Left colon (tissue), 2 donors: ENCODE measurements around the gene RNPEPL1. TPM values are rescaled to one million over a fixed set of nuclear protein-coding genes. Genes with fewer than 3 reads are reported as not detected.
"Not testable (repeated sequence)": the region's sequence is repeated elsewhere in the genome, so short reads cannot be mapped to it uniquely, and the experiment has no call there.

ENCODE experiments used
- ATAC-seq: fragments of 200-7000 bp; cut with Tn5 transposase; one replicate; pipeline ENCODE4 v1.9.1; 2020; ENCODE audit warnings: mild to moderate bottlenecking, moderate library complexity
- DNase-seq, 2 donors: peaks; one replicate each; pipeline ENCODE4 v3.0.0-alpha.2; 2020
- intact Hi-C, 2 donors: fragments of 100-400 bp; cut with DNase I in 1 of 2; cut with micrococcal nuclease in 1 of 2; formaldehyde crosslinking; loops; one replicate each; pipeline versions ENCODE4 v1.11.2 to v1.14.0; 2022; cut with DNase I, micrococcal nuclease
- total RNA-seq, 2 donors: library from RNA; stranded (reverse); fragmentation: NEBNext Ultra II Directional; extraction: Animal tissue kit (Norgen Biotek cat#: 25700); gene quantifications; one replicate each; pipeline ENCODE4 v1.2.1, GENCODE V29; 2021
- donor health status: DM: no; HTN: no; CAD: no.
- donor health status: DM: yes; HTN: yes; CAD: no.

Gene RNPEPL1
- total RNA-seq, 2 donors from 2014 or later, result 91.4 to 107 TPM

DNA sequence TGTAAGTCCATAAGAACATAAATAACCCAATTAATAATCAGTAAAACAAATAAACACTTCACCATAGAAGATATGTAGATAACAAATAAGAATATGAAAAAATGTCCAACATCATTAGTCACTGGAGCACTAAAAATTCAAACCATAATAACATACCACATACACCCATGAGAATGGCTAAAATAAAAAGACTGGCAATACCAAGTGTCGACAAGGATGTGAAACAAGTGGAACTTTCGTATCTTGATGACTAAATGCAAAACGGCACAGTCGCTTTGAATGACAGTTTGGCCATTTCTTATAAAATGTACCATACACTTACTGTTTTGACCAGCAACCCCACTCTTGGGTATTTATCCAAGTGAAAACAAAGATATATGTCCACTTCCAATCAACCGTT lies 37.2 kb upstream of the RNPEPL1 start:
- intact Hi-C loops, result no loop called here
- no peak for DNase-seq
- ATAC-seq, result no peak

DNA sequence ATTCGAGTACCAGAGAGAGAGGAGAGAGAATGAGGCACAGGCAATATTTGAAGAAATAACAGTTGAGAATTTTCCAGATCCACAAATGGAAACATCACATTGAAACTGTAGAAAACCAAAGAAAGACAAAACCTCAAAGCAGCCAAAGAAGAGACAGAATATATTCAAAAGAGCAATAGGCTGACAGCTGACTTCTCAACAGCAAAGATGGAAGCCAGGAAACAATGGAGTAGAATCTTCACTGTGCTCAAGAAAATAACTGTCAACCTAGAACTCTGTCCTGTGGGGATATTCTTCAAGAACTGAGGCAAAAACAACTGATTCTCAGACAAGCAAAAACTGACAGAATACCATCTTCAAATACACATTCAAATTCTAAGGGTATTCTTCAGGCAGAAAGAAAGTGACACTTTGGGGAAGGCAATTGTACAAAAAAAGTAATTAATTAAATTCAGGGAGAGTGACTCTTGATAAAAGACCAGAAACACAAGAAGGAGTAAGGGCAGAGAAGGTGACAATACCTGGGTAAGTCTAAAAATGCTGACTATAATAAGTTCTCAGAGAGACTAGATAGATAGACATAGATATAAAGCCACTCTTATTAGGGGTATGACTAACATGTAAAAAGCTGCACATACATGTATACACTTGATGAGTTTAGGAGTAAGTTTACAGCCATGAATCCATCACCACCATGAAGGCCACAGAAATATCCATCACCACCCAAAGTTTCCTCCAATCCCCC lies 36.1 kb upstream of the RNPEPL1 start:
- intact Hi-C loops, result no loop called here
- ATAC-seq (no peak), DNase-seq (no peak)

DNA sequence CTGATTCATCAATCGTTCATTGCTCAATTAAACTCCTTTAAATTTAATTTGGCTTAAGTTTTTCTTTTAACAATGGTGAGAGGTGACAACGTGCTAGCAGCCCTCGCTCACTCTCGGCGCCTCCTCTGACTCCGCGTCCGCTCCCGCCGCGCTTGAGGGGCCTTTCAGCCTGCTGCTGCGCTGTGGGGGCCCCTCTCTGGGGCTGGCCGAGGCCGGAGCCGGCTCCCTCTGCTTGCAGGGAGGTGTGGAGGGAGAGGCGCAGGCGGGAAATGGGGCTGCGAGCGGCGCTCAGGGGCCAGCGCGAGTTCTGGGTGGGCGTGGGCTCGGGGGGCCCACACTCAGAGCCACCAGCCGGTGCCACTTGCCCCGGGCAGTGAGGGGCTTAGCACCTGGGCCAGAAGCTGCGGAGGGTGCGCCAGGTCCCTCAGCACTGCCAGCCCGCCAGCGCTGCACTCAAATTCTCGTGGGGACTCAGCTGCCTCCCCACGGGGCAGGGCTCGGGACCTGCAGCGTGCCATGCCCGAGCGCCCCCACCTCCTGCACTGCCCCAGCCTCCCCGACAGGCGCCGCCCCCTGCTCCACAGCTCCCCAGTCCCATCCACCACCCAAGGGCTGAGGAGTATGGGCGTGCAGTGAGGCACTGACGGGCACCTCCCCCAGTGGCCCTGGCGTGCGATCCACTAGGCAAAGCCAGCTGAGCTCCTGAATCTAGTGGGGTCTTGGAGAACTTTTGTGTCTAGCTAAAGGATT lies 30.1 kb upstream of the RNPEPL1 start:
- intact Hi-C loops, result no loop called here
- DNase-seq (no peak), ATAC-seq (no peak)

DNA sequence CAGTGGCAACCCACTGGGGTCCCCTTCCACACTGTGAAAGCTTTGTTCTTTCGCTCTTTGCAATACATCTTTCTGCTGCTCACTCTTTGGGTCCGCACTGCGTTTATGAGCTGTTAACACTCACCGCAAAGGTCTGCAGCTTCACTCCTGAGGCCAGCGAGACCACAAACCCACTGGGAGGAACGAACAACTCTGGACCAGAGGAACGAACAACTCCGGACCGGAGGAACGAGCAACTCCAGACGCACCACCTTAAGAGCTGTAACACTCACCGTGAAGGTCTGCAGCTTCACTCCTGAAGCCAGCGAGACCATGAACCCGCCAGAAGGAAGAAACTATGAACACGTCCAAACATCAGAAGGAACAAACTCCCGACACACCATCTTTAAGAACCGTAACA lies 29.2 kb upstream of the RNPEPL1 start:
- DNase-seq, ATAC-seq, intact Hi-C loops: not testable (repeated sequence)

DNA sequence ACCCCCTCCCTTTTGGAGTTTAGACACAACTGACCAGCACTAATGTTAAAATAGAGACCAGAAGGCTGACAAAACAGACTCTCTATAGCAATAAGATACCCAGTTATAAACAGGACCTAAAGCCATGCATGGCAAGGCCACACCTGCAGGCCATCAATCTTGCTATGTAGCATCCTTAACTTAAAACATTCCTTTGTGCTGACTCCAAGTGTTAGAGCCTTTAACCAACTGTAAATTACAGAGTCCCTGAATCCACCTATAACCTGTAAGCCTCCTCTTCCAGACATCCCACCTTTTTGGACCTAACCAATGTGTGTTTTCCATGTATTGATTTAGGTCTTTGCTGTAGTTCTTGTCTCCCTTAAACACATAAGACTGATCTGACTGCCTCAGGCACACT lies 28.4 kb upstream of the RNPEPL1 start:
- intact Hi-C loops, result no loop called here
- ATAC-seq, result no peak
- no peak for DNase-seq

DNA sequence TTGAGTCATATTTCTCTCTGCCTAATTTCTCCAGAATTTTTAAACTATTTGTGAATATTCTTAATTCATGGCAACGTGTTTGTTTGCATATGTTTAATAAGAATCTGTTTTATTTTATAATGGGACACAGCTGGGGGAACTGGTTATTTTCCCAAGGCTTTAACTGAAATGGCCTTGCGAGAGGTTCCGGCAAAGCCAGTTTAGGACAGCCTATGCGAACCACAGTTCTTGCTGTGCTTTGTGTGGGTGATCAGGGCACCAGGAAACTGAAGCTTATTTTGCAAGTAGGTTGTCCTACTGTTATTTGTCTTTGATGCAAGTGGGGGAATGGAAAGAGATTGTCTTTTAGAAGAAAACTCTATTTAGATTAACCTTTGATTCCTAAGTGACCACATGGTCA lies 17.0 kb upstream of the RNPEPL1 start:
- intact Hi-C loops, result no loop called here
- ATAC-seq (no peak), DNase-seq (no peak)

DNA sequence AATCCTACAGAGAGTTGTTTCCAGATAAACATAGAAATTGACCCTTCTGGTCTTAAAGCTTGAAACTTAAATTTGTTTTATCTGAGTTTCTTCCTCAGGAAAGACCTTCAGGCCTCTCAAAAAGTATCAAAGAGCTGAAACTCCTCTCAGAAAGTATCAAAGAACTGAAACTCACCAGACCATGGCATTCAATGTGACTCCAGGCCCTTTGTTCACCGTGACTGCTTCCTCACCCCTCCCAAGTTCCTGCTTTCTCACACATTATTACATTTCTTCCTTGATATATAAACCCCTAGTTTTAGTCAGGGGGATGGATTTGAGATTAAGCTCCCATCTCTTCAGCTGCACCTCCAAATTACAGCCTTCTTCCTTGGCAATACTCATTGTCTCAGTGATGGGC lies 16.5 kb upstream of the RNPEPL1 start:
- intact Hi-C loops, result no loop called here
- ATAC-seq, result no peak
- DNase-seq, result no peak

DNA sequence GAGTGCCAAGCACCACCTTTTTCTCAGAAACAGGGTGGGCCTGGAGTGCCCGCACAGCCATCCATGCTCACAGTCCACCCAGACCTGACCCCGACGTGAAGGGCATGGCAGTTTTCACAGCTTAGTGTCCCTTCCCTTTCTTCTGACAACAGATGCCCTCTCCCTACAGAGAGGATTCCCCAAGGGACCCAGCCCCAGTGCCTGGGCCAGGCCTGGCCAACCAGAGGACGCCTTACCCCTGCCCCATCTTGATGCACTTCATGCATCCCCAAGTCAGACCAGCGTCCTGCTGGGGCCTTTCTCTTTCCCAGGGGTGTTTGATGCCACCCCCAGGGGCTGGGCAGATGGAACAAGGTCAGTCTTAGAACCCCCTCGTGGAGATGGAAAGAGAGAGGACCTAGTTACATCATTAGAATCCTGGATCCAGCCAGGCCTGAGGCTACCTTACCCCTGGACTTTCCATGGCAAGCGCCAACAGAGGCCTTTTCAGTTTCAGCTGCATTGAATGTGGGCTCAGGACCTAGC lies 14.3 kb upstream of the RNPEPL1 start:
- DNase-seq, result no peak
- intact Hi-C loops, result no loop called here
- no peak for ATAC-seq

DNA sequence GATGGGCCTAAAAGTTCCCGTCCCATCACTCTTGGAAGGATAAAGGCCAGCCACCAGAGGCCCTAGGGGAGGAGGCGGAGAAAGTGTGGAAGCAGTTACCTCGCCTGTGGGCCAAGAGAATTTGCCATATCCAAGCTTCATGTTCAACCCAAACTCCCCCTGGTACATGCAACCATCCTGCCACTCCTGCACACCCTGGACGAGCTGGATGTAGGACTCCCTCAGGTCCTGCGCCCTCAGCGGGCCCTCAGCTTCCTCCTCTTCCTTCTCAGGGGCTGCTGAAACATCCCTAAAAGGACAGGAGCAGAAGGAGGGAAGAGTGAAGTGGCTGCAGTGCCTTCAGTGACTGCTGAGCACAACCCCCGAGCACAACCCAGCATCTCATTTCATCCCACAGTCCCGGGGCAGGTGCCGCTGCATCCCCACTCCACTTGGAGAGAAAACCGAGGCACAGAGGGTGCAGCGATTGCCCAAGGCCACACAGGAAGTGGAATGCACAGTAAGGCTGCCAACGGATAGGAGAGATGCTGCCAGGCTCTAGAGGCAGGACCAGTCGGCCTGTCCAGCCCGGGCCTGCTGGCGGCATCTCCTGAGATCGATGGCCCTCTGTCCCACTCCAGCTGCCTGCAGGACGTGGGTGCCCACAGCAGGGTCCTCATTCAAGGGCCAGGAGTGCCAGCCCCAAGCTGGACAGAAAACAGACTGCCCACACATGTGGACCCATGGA lies 13.4 kb upstream of the RNPEPL1 start:
- intact Hi-C loops, result no loop called here
- DNase-seq (no peak), ATAC-seq (no peak)

DNA sequence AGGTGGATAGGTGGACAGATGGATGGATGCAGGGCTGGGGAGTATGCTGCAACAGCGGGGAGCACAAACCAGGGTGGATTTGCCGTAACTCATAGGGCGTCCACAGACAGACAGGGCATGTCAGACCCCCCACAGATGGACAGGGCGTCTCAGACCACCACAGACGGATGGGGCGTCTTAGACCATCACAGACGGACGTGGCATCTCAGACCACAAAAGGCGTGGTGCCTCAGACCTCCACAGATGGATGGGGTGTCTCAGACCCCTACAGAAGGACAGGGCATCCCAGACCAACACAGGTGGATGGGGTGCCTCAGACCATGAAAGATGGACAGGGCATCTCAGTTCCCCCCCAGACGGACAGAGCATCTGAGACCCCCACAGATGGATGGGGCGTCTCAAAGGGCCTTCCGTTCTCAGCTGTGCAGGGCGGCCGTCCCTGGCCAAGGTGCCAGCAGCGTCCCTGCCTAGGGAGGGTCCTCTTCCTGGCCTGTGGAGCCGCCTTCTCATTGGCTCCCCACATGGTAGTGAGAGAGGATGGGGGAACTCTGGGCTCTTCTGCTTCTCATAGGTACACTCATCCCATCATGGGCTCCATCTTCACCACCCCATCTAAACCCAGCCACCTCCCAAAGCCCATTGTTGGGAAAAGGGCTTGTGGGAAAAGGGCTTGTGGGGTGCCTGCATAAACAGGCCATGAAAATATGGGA lies 12.6 kb upstream of the RNPEPL1 start:
- intact Hi-C loops, result no loop called here
- no peak for DNase-seq
- ATAC-seq, result no peak

DNA sequence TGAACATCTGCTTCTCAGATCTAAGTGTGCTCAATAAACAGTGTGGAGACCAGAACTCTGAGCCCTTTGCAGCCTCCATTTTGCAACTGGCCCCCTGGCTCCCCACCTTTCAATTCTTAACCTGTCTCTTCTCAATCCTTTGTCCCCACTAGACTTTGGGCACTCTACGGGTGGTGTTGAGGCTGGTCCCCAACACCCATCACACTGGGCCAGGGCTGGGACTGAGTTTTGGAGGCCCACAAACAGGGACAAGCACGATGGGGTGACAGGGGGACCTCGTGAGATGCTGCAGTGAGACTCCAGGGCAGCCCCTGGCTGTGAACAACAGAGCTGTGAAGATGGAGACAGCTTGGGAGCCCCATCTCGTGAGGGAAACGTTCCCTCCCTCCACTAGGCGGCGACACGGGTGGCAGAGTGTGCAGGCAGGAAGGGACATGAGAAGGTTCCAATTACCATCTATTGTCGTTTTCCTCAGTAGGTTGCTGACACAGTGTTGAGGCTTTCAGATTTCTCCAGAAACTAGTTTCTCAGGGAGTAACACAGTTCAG lies 11.7 kb upstream of the RNPEPL1 start:
- DNase-seq, result peak in 1 of 2 donors; percentile 50
- no peak for ATAC-seq

DNA sequence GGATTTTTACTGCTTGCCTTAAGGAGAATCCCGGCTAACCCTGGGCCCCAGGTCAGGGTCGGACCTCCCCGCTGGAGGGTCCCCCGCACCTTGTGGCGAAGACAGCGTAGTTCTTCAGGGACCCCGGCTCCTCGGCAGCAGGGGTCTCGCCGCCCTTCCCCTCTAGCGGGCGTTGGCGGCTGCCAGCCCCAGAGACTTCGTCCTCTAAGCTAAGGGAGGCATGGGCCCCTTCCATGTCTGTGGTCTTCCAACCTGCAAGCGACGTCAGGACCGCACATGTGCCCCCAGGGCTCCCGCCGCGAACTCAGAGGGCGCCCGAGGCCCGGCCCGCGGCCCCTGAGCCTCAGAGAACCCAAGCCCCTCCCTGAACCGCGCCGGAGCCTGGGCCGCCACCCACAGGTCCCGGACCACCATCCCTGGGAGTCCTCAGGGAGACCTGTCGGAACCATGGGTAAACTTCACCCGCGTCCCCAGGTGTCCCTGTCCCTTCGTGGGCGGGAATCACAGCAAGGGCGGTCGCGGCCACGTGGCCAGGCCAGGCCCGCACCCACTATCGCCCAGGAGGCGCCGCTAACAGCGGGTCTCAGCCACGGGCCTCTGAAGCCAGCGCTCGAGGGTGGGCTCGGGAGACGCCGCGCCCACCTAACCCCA lies 11.1 kb upstream of the RNPEPL1 start:
- peak in 1 of 2 donors; percentile 27 for DNase-seq
- intact Hi-C loops, result no loop called here
- no peak for ATAC-seq

More for the DNA sequence above, 11.7 kb upstream of the RNPEPL1 start:
- intact Hi-C loops, result no loop called here

DNA sequence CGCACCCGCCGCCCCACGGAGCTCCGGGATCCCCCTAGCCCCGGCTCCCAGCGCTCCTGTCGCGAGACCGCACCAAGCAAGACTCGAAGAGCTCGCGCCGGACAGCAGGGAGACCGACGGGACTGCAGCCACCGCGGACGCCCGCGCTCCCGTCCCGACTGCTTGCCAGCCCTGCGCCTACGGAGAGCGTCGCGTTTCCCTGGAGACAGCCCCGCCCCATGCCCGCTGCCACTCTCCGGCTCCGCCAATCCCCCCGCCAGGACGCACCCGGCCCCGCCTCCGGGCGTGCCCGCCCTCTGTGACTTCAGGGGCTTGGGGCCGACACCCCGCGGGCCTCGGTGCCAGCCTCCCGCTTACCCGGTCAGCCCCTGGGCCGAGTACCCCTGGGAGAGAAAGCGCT lies 10.5 kb upstream of the RNPEPL1 start, which contains the start of gene ANKMY1:
Gene ANKMY1, minus strand, starts transcription at position 181 of the 400 bp plus-strand sequence. CDS start 653 bp downstream, outside the sequence.
- intact Hi-C loops, result no loop called here
- peak; percentile 34 for ATAC-seq
- DNase-seq, result peak; percentile 70 to 81

DNA sequence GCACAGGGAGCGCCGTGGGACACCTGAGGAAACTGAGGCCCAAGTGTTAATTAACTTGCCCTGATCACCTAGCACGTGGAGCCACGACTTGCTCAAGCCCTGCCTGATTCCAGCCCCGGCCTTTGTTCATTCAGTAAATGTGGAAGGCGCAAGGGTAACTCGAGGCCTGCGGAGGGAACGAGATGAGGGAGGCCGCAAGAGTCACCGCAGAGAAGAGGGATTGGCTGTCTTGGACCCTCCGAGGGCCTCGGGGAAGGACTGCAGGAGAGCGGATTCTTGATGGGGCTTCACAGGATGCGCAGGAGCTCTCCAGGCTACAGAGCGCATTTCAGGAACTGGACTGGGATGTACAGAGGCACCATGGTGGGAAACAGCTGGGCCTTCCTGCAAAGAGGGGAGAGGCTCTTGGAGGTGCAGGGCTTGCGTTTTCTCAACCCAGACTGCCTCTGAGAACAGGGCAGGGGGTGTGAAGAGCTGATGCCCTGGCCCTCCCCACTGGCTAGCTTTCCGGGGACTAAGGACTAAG lies 10.0 kb upstream of the RNPEPL1 start:
- DNase-seq, result peak in 1 of 2 donors; percentile 19
- no peak for ATAC-seq
- intact Hi-C loops, result no loop called here

DNA sequence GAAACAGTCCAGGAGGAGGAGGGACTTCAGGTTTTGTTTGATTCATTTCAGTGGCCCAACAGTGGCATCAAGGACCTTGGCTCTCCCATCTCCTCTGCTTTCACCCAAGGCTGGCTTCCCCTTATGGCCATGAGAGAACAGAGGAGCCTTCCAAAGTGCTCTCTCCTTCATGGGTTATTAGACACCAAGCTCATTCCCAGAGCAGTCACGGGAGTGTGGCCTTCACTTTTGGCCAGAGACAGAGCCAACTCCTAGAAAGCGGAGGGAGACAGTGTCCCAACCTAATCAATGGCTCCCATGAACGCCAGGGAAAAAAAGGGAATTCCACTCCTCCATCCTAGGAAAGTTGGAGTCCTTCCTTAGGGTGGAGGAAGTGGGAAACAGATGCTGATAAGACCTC lies 9.0 kb upstream of the RNPEPL1 start:
- DNase-seq (no peak), ATAC-seq (no peak)
- intact Hi-C loops, result no loop called here

DNA sequence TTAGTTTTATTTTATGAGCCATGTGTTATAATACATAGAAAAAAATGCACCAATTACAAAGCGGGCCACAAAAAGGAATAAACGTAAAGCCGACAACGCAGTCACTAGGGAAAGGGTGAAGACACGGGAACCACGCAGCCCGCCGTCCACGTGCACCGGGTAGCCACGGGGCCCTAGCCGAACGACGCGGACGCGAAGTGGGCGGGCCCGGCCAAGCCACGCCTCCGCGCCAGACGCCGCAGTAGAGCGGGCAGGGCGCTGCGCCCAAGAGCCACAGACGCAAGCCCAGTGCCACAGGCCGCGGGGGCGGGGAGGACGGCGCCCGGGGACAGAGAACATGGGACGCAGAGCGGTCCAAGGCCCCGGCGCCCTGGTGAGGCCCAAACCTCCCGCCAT lies 8.2 kb upstream of the RNPEPL1 start, which contains the start of gene DUSP28:
Gene DUSP28, plus strand, starts transcription at position 274 of the 396 bp plus-strand sequence. CDS start 328 bp downstream, outside the sequence.
- ATAC-seq (peak; percentile 75), DNase-seq (peak; percentile 92 to 94)
- intact Hi-C loops, result no loop called here

DNA sequence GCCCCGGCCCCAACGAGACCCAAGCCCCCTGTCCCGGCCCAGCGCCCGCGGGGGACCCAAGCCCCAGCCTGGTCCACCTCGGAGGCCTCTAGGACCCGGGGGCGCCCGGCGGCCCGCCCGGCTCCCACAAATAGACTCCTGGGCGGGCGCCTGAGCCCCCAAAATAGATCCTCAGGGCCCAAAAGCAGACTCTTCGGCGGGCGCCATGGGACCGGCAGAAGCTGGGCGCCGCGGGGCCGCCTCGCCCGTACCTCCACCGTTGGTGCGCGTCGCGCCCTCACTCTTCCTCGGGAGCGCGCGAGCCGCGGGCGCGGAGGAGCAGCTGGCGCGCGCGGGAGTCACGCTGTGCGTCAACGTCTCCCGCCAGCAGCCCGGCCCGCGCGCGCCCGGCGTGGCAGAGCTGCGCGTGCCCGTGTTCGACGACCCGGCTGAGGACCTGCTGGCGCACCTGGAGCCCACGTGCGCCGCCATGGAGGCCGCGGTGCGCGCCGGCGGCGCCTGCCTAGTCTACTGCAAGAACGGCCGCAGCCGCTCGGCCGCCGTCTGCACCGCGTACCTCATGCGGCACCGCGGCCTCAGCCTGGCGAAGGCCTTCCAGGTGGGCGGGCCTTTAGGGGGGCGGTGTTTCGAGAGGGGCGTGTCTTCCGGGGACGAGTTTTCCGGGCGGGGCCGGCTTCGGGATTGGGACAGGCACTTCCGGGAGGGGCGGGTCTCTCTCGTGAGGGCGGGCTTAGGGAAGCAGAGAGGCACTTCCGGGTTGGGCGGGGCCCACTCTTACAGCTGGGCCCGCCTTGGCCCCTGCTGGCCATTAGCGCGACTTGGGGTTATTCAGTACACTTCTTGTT lies 7.6 kb upstream of the RNPEPL1 start:
- intact Hi-C loops, result no loop called here
- ATAC-seq, result peak; percentile 72
- DNase-seq, result peak; percentile 100
